Measurements from ENCODE around the gene MYH6. TPM values are rescaled to one million over a fixed set of nuclear protein-coding genes. Genes with fewer than 3 reads are reported as not detected.

Gene MYH6
- total and polyA plus RNA-seq, 7 donors, result 44.1 to 532 (median 138) TPM

DNA sequence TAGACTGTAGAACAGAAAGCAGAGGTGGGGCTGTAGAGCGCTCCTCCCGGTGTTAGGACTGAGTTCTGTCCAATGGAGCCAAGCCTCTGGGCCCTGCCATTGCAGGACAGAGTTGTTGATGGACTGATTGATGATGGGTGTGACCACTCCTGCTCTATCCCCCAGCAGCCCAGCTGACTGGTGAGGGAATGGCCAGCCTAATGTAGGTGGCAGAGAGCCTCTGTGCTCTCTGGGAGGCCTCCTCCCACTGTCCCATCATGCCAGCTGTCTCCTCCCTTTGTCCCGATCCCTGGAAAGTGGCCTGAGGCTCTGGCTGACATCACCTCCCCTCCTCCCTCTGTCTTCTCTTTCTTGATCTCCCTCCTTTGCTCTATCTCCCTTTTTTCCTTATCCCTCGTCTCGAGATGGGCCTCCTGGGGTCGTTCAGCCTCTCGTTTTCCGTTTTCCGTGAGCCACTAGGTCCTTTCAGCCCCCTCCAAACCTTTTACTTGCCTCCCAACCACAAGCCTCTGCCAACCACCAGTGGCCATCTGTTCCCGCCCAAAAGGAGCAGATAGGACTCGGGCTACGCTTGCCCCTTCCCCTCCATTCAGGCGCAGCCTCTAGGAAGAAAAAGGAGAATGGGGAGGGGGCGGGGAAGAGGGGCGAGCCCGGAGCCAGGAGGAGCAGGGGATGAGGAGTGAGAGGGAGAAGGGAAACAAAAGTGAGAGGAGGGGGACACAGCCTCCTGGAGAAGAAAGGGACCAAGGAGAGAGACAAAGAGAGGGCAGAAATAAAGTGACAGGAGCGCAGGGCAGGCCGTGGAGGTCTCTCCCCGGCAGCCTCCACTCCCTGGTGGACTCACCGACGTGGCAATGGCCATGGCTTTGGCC, 43.7 kb downstream of the MYH6 start:
- H3K36me3 ChIP-seq (ENCODE audit: insufficient read depth in 1 of 2, low read depth in 1 of 2), result no peaks in the 10 kb centered on the region
- intact Hi-C loops (cut with DNase I), result no loop called here
- H3K4me3 ChIP-seq, result peak overlapping the region; percentile 65
- WGBS, 3 donors, result 24 to 27% (median 25%) methylated on average over 17 to 21 of the region's 21 CpGs
- no peaks in the 10 kb centered on the region for H3K9me3 ChIP-seq
- H3K27me3 ChIP-seq (ENCODE audit: insufficient read depth in 3 of 3, low read length in 2 of 3), result peaks cover 0 to 33% (median 7%) of the 10 kb centered on the region in 3 donors
- peak overlapping the region; percentile 61 for H3K27ac ChIP-seq
- DNase-seq (peak in 1 of 2 donors; percentile 43), ATAC-seq (peak in 3 of 4 donors; percentile 20 to 46 (median 27))
- TF ChIP-seq, protein P1, sequence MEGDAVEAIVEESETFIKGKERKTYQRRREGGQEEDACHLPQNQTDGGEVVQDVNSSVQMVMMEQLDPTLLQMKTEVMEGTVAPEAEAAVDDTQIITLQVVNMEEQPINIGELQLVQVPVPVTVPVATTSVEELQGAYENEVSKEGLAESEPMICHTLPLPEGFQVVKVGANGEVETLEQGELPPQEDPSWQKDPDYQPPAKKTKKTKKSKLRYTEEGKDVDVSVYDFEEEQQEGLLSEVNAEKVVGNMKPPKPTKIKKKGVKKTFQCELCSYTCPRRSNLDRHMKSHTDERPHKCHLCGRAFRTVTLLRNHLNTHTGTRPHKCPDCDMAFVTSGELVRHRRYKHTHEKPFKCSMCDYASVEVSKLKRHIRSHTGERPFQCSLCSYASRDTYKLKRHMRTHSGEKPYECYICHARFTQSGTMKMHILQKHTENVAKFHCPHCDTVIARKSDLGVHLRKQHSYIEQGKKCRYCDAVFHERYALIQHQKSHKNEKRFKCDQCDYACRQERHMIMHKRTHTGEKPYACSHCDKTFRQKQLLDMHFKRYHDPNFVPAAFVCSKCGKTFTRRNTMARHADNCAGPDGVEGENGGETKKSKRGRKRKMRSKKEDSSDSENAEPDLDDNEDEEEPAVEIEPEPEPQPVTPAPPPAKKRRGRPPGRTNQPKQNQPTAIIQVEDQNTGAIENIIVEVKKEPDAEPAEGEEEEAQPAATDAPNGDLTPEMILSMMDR (IDR thresholded peaks at IDR 0.05), result no peak
- H3K4me1 ChIP-seq, result no peaks in the 10 kb centered on the region

DNA sequence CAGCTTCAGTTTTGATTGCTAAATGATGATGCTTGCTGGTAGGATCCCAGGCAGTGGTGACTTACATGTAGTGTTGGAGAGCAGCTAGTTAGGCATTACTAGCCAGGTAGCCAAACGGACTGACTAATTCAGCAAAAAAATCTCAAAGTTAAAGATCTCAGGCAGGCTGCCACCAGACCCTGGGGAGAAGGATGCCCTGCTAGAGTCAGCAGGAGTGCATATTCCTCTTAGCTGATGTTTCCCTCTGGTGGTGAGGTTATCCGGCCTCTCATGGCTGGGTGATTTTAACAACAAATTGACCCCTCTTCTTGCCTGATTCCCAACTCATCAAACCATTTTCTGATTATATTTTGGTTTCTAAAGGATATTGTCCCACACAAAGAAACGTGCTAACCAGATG, 45.9 kb downstream of the MYH6 start:
- H3K36me3 ChIP-seq (ENCODE audit: insufficient read depth in 1 of 2, low read depth in 1 of 2), result no peaks in the 10 kb centered on the region
- H3K9me3 ChIP-seq, result no peaks in the 10 kb centered on the region
- peaks cover 0 to 33% (median 7%) of the 10 kb centered on the region in 3 donors for H3K27me3 ChIP-seq (ENCODE audit: insufficient read depth in 3 of 3, low read length in 2 of 3)
- DNase-seq (no peak), ATAC-seq (no peak)
- no peak overlapping the region for H3K4me3 ChIP-seq
- no peaks in the 10 kb centered on the region for H3K4me1 ChIP-seq
- no peak overlapping the region for H3K27ac ChIP-seq
- 54 to 75% (median 56%) methylated on average over 3 of the region's 3 CpGs for WGBS, 3 donors
- intact Hi-C loops (cut with DNase I), result no loop called here
- TF ChIP-seq, protein P1 (IDR thresholded peaks at IDR 0.05), result no peak

DNA sequence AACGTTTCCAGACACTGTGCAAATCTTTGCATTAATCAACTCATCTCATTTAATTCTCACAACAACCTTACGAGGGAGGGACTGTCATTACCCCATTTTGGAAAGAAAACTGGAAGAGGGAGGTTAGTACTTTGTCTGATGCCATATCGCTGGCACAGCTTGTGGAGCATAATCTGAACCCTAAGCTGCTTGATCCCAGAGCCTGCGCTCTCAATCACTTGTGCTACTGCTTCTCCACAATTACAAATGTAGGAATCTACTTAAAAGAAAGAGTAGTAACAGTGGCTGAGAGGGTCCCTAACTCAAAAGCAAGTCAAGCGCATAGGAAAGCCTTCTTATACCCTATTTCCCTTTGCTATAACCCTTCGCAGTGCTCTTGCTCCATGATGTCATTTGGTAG, 46.3 kb downstream of the MYH6 start:
- TF ChIP-seq, protein P1 (IDR thresholded peaks at IDR 0.05), result no peak
- H3K4me1 ChIP-seq, result no peaks in the 10 kb centered on the region
- intact Hi-C loops (cut with DNase I), result no loop called here

DNA sequence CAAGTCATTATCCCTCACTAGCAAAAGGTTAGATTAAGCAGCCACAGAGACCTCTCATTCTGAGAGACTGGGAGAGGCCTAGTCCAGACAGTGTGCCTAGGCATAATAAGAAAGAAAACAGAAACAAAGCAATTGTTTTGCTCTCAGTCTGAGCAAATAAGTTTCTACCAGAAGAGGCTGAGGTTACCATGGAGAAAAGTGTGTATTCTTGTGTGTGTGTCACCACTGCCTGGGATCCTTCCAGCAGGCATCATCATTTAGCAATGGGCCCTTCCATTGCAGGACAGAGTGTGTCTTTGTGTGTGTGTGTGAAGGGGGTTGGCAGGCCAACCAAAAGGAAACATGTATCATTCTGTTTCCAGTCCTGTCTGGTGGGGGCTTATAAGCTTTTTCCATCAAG, 46.8 kb downstream of the MYH6 start:
- H3K27me3 ChIP-seq (ENCODE audit: insufficient read depth in 3 of 3, low read length in 2 of 3), result peaks cover 0 to 27% (median 7%) of the 10 kb centered on the region in 3 donors
- H3K27ac ChIP-seq, result no peak overlapping the region
- TF ChIP-seq, protein P1 (IDR thresholded peaks at IDR 0.05), result no peak
- H3K4me3 ChIP-seq, result no peak overlapping the region
- intact Hi-C loops (cut with DNase I), result no loop called here
- H3K9me3 ChIP-seq, result no peaks in the 10 kb centered on the region
- ATAC-seq (no peak), DNase-seq (no peak)
- no peaks in the 10 kb centered on the region for H3K4me1 ChIP-seq
- H3K36me3 ChIP-seq (ENCODE audit: insufficient read depth in 1 of 2, low read depth in 1 of 2), result no peaks in the 10 kb centered on the region

More for the DNA sequence above, 46.3 kb downstream of the MYH6 start:
- DNase-seq, result no peak
- Histone ChIP-seq H3K27me3 (ENCODE audit: insufficient read depth in 3 of 3, low read length in 2 of 3) (peaks cover 0 to 31% (median 7%) of the 10 kb centered on the region in 3 donors), H3K27ac (no peak overlapping the region), H3K9me3 (no peaks in the 10 kb centered on the region), H3K4me3 (no peak overlapping the region), H3K36me3 (ENCODE audit: insufficient read depth in 1 of 2, low read depth in 1 of 2) (no peaks in the 10 kb centered on the region)
- ATAC-seq, result no peak
- 78 to 88% (median 78%) methylated on average over 6 of the region's 6 CpGs for WGBS, 3 donors
